Measurements from ENCODE around the gene PDE6C. TPM values are rescaled to one million over a fixed set of nuclear protein-coding genes. Genes with fewer than 3 reads are reported as not detected.

PDE6C gene
- polyA plus RNA-seq, 1 experiment: not detected

DNA sequence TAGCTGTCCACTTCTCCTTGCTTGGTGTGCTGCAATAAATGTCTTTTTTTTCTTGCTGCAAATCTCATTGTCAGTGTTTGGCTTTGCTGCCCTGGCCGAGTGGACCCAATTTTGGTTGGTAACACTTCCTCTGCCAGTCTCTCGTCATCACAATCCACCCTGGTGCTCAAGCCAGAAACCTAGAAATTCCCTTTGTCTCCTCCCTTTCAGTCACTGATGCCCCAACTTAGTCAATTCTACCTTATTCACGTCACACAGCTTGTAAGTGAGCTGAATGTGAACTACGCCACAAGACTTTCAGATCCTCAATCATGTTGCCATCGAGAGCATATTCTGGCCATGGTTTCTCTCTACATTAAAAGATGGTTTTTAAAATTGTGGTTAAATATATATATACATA, 103.0 kb downstream of the PDE6C start:
- DNase-seq (ENCODE audit: low read depth, low spot score): no peak
- Histone ChIP-seq H3K27me3 (ENCODE audit: control insufficient read depth, insufficient read depth, low read length) (peaks cover 9% of the 10 kb centered on the region), H3K27ac (ENCODE audit: low read depth, low read length) (no peak overlapping the region), H3K4me3 (ENCODE audit: low read depth, low read length) (no peak overlapping the region), H3K9me3 (ENCODE audit: control insufficient read depth, insufficient read depth, low read length) (no peaks in the 10 kb centered on the region)
- ChIA-PET POLR2A (no interaction called here), CTCF (no interaction called here)
- TF ChIP-seq, protein P1, sequence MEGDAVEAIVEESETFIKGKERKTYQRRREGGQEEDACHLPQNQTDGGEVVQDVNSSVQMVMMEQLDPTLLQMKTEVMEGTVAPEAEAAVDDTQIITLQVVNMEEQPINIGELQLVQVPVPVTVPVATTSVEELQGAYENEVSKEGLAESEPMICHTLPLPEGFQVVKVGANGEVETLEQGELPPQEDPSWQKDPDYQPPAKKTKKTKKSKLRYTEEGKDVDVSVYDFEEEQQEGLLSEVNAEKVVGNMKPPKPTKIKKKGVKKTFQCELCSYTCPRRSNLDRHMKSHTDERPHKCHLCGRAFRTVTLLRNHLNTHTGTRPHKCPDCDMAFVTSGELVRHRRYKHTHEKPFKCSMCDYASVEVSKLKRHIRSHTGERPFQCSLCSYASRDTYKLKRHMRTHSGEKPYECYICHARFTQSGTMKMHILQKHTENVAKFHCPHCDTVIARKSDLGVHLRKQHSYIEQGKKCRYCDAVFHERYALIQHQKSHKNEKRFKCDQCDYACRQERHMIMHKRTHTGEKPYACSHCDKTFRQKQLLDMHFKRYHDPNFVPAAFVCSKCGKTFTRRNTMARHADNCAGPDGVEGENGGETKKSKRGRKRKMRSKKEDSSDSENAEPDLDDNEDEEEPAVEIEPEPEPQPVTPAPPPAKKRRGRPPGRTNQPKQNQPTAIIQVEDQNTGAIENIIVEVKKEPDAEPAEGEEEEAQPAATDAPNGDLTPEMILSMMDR (IDR thresholded peaks at IDR 0.05; ENCODE audit: low read depth, low read length): no peak

Other genes with a start within 250 kb of the PDE6C start
- 254 and 275 TPM in 2 replicates for gene MYOF, start 130.2 kb upstream of the PDE6C start, polyA plus RNA-seq (2011; rRNA removed)
- gene CEP55, start 115.9 kb upstream of the PDE6C start, polyA plus RNA-seq (2011; rRNA removed): 10.0 and 16.3 TPM in 2 replicates
- gene FFAR4, start 45.9 kb upstream of the PDE6C start, polyA plus RNA-seq (2011; rRNA removed): not detected in 2 replicates
- gene RBP4, start 11.3 kb upstream of the PDE6C start, polyA plus RNA-seq (2011; rRNA removed): not detected in 2 replicates
- gene FRA10AC1, start 90.1 kb downstream of the PDE6C start, polyA plus RNA-seq (2011; rRNA removed): 7.0 and 12.1 TPM in 2 replicates
- gene LGI1, start 145.4 kb downstream of the PDE6C start, polyA plus RNA-seq (2011; rRNA removed): not detected in 2 replicates

Data from AG04450 (cell line).